ENCODE measurements around the gene PRKCA. TPM values are rescaled to one million over a fixed set of nuclear protein-coding genes. Genes with fewer than 3 reads are reported as not detected.
"Not testable (repeated sequence)": the region's sequence is repeated elsewhere in the genome, so short reads cannot be mapped to it uniquely, and the experiment has no call there.

Gene PRKCA
- total RNA-seq, 2 donors from 2014 or later = 104 to 119 TPM

DNA sequence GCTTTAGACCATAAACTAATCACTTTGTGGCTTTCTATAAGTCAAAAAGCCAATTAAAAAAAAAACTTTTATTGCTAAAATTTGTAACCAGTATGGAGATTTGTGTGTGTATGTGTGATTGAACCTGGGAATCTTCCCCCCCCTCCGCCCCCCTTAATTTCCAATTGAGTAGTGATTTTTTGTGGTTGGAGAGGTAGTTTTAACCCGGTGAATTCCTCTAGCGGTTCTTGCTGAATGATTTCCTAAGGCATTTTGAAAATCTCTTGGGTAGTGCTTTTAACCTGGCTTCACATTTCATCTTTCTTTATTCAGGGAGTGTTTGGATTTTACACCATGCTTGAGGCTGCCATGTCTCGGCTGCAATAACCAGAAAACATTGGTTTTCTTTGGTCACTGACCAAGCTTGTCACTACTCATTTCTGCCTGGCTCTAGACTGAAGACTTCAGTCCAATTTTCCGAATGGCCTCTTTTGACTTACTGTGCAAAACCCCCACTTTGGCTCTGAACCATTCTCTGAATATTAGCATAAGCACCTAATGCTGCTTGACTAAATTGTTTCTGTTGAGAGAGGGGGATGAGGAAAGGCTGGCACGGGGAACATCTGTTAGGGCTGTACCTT, 35.6 kb downstream of the PRKCA start:
- H3K36me3 Mint-ChIP-seq = peaks cover 11 to 39% of the 10 kb centered on the region in 2 donors
- peak overlapping the region in 1 of 2 donors; percentile 25 for H3K27ac Mint-ChIP-seq
- no peaks in the 10 kb centered on the region for H3K9me3 Mint-ChIP-seq
- DNase-seq (ENCODE audit: low spot score in 2 of 2) (no peak), ATAC-seq (peak in 1 of 2 donors; percentile 9)

DNA sequence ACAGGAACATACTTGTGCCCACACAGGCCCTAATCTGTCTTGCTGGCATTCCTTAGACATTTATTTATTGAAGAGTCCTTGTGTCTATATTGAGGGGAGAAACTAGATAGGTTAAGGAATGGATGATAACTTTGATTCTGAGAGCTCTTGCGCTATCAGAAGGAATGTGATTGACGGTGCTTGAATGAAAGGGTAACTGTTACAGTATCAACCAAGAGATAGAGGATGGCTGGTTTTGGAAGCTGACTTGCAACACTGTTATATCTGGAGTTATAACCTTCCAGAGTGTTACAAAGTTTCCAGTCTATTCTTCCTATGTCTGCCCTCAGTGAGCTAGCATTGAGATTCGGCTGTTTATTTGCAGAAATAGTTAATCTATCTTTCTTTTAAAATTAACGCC, 36.5 kb downstream of the PRKCA start:
- Mint-ChIP-seq H3K27ac (no peak overlapping the region), H3K9me3 (no peaks in the 10 kb centered on the region), H3K36me3 (peaks cover 11 to 47% of the 10 kb centered on the region in 2 donors)
- ATAC-seq (no peak), DNase-seq (ENCODE audit: low spot score in 2 of 2) (no peak)

- DNase-seq (ENCODE audit: low spot score in 2 of 2) (no peak), ATAC-seq (no peak)
- Mint-ChIP-seq H3K9me3 (no peaks in the 10 kb centered on the region), H3K27ac (peak overlapping the region in 1 of 2 donors; percentile 11), H3K36me3 (peaks cover 9 to 43% of the 10 kb centered on the region in 2 donors)
These were observed 37.1 kb downstream of the PRKCA start for GRCh38 chr17:66339561-66339960.

- ATAC-seq = no peak
- Mint-ChIP-seq H3K36me3 (peaks cover 4 to 32% of the 10 kb centered on the region in 2 donors), H3K27ac (peak overlapping the region in 1 of 2 donors; percentile 32), H3K9me3 (no peaks in the 10 kb centered on the region)
- DNase-seq (ENCODE audit: low spot score in 2 of 2) = no peak
These were observed 38.3 kb downstream of the PRKCA start for GRCh38 chr17:66340720-66341119.

DNA sequence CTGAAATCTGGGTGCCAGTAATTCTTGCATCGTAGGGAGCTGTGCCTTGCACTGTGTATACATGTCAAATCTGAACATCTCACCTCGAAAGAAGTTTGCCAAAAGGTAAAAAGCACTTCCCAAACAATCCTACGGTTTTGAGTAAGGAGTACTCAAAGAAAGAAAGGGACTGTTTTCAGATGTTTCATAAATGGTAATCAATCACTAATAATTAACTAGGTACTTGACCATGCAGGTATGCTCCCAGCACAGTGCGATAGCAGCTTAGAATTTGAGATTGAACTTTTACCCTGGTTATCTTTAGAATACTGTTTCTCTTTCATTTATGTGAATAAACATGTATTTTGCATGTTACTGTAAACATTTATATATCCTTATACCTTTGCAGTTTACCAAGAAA, 39.0 kb downstream of the PRKCA start:
- ATAC-seq (no peak), DNase-seq (ENCODE audit: low spot score in 2 of 2) (no peak)
- Mint-ChIP-seq H3K9me3 (no peaks in the 10 kb centered on the region), H3K36me3 (peaks cover 4 to 27% of the 10 kb centered on the region in 2 donors), H3K27ac (no peak overlapping the region)

DNA sequence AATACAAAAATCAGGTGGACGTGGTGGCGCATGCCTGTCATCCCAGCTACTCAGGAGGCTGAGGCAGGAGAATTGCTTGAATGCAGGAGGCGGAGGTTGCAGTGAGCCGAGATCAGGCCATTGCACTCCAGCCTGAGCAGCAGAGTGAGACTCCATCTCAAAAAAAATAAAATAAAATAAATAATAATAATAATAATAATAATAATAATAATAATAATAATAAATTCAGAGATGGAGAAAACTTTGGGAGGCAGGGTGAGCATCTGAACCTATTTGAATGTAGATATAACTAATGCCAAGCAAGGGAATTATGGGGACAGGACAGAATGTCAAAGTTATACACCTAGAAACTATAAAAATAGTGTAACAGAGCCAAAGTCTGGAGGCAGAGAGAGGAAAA, 39.9 kb downstream of the PRKCA start:
- H3K27ac Mint-ChIP-seq; ATAC-seq; DNase-seq (ENCODE audit: low spot score in 2 of 2); H3K9me3 Mint-ChIP-seq: not testable (repeated sequence)
- peaks cover 4 to 27% of the 10 kb centered on the region in 2 donors for H3K36me3 Mint-ChIP-seq

DNA sequence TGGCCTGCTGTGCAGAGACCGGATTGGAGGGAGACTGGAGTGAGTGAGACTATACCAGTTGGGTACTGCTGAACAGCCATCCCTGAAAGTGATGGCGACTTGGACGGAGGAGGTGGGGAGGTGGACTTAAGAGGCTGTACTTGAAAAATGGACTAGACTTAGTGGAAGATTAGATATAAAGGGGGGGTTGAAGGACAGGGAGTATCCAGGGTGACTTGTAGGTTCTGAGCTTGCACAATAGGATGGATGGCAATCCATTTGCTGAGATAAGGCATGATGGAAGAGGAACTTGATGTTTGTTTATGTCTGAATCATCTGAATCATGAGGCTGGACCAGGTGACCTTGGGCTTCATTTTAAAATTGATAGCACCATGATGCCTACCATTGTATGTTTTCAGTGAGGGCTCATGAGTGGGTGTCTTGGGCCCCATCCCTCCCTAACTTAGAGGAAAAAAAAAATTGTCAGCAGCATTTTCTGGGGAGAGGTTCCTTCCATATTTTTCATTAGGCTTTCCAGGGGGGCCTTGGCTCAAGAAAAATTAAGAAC, 41.2 kb downstream of the PRKCA start:
- Mint-ChIP-seq H3K36me3 (peaks cover 4 to 27% of the 10 kb centered on the region in 2 donors), H3K27ac (peak overlapping the region in 1 of 2 donors; percentile 10), H3K9me3 (no peaks in the 10 kb centered on the region)
- no peak for DNase-seq (ENCODE audit: low spot score in 2 of 2)
- no peak for ATAC-seq

GRCh38 chr17:66344473-66344872, 42.1 kb downstream of the PRKCA start:
- peaks cover 0 to 26% of the 10 kb centered on the region in 2 donors for H3K36me3 Mint-ChIP-seq
- no peaks in the 10 kb centered on the region for H3K9me3 Mint-ChIP-seq
- ATAC-seq = no peak
- no peak overlapping the region for H3K27ac Mint-ChIP-seq
- no peak for DNase-seq (ENCODE audit: low spot score in 2 of 2)

GRCh38 chr17:66345264-66345663, 42.9 kb downstream of the PRKCA start:
- ATAC-seq (no peak), DNase-seq (ENCODE audit: low spot score in 2 of 2) (no peak)
- Mint-ChIP-seq H3K9me3 (no peaks in the 10 kb centered on the region), H3K36me3 (peaks cover 0 to 24% of the 10 kb centered on the region in 2 donors), H3K27ac (no peak overlapping the region)

DNA sequence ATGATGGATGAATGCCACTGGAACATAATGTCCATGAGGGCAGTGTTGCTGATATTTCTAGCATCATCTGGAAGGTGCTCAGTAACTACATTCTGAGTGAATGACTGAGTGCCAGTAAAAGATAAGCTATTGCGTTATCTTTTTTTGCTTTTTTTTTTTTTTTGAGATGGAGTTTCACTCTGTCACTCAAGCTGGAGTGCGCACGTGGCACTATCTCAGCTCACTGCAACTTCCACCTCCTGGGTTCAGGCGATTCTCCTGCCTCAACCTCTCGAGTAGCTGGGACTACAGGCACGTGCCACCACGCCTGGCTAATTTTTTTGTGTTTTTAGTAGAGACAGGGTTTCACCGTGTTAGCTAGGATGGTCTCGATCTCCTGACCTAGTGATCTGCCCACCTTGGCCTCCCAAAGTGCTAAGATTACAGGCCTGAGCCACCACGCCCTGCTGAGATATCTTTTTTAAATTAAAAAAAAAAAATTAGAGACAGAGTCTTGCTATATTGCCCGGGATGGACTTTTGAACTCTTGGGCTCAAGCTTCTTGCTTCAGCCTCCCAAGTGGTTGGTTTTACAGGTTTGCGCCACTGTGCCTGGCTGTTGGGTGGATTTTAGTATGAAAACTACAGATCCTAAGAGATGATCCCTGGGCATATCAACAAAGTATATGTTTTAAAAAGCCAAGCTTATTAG, 43.7 kb downstream of the PRKCA start:
- H3K27ac Mint-ChIP-seq; H3K9me3 Mint-ChIP-seq; ATAC-seq; DNase-seq (ENCODE audit: low spot score in 2 of 2): not testable (repeated sequence)
- H3K36me3 Mint-ChIP-seq = peaks cover 0 to 25% of the 10 kb centered on the region in 2 donors

DNA sequence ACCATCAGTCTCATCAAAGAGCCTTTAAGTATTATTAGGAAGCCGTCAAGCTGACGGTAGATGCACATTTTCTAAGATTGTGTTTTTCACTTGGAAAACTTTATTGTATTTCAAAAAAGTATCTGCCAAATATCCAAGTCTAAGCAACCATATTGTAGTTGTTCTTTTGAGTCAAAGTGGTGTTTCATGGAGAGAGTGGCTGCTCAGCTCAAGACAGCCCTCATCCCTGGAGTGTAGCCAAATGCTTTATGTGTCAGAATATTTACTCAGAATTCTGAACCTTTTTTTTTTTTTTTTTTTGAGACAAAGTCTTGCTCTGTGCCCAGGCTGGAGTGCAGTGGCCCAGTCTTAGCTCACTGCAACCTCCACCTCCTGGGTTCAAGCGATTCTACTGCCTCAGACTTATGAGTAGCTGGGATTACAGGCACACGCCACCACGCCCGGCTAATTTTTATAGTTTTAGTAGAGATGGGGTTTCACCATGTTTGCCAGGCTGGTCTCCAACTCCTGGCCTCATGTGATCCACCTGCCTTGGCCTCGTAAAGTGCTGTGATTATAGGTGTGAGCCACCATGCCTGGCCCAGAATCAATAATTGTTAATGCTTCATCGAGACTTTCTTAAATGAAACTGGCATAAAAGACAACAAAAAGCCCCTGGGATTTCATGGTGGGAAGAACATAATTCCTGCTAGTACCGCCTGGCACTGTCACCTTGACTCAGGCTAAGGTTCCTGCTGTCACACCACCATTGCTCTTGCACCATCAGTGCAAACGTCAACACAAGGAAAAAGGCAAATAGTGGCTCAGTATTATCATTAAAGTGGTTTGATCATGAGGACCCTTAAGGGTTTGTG, 45.5 kb downstream of the PRKCA start:
- DNase-seq (ENCODE audit: low spot score in 2 of 2) (no peak), ATAC-seq (peak; percentile 47 to 73)
- Mint-ChIP-seq H3K36me3 (peaks cover 0 to 35% of the 10 kb centered on the region in 2 donors), H3K27ac (peak overlapping the region; percentile 5 to 44), H3K9me3 (no peaks in the 10 kb centered on the region)

GRCh38 chr17:66348584-66349165, 46.3 kb downstream of the PRKCA start:
- H3K36me3 Mint-ChIP-seq = peaks cover 0 to 28% of the 10 kb centered on the region in 2 donors
- H3K9me3 Mint-ChIP-seq = no peaks in the 10 kb centered on the region
- DNase-seq (ENCODE audit: low spot score in 2 of 2) (peak in 1 of 2 donors; percentile 35), ATAC-seq (peak; percentile 86)
- peak overlapping the region in 1 of 2 donors; percentile 5 for H3K27ac Mint-ChIP-seq

DNA sequence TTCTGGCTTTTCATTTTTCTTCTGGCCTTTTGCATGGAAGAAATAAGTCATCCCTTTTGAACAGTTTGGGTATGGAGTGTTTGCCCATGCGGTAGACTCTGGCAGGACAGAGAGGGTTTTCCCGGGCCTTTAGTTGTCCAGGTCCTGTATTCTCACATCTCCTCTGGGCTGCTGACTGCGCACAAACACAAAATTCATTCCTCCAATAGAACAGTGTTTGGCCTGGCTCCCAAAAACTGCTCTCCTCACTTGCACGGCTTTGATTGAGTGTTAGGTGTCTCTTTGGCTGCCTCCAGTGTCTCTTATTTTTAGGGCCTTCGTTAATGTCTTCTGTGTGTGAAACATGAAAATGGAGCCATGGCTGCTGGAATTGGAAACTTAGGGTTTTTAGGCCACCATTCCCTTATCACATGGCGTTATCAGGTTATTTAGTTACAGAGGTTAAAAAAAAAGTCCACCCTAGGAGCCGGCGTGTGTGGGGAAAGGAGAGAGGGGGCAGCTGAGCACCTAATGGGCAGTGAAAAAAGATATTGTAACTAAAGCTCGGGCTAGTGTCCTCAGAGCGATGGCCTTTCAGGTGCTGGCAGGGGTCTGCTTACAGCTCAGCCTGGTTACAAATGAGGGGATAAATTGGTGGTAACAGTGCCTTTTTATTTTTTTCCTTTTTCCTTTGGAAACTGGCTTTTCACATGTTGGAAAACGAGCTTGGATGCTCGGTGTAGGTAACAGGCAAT, 47.3 kb downstream of the PRKCA start:
- H3K27ac Mint-ChIP-seq = peak overlapping the region; percentile 5 to 85
- ATAC-seq = no peak
- H3K9me3 Mint-ChIP-seq = no peaks in the 10 kb centered on the region
- no peak for DNase-seq (ENCODE audit: low spot score in 2 of 2)
- peaks cover 0 to 31% of the 10 kb centered on the region in 2 donors for H3K36me3 Mint-ChIP-seq

- not testable (repeated sequence) for H3K9me3 Mint-ChIP-seq; ATAC-seq; H3K27ac Mint-ChIP-seq; DNase-seq (ENCODE audit: low spot score in 2 of 2)
- H3K36me3 Mint-ChIP-seq = peaks cover 0 to 39% of the 10 kb centered on the region in 2 donors
These were observed 48.2 kb downstream of the PRKCA start for GRCh38 chr17:66350576-66350975.

GRCh38 chr17:66351033-66351432, 48.6 kb downstream of the PRKCA start:
- no peak for ATAC-seq
- H3K9me3 Mint-ChIP-seq = no peaks in the 10 kb centered on the region

DNA sequence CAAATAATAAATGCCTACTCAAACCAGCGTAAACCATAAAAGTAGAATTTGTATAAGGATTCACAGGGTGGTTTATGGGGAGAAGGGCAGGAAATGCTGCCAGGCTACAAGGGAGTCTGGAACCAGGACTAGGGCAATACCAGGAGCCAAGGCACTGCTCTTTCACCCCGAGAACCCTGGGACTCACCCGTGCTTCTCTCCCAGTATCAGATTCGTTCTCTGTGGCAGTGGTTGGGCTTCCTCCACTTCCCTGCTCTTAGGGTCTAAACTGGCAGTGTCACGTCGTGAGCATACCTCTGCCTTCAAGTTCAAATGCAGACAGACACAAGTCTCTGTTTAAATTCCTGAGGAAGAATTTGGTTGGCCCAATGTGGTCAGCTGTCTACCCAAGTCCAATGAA, 49.3 kb downstream of the PRKCA start:
- no peaks in the 10 kb centered on the region for H3K9me3 Mint-ChIP-seq
- peaks cover 0 to 39% of the 10 kb centered on the region in 2 donors for H3K36me3 Mint-ChIP-seq
- peak overlapping the region in 1 of 2 donors; percentile 3 for H3K27ac Mint-ChIP-seq
- ATAC-seq (no peak), DNase-seq (ENCODE audit: low spot score in 2 of 2) (no peak)

More at GRCh38 chr17:66351033-66351432, 48.6 kb downstream of the PRKCA start:
- Mint-ChIP-seq H3K27ac (peak overlapping the region in 1 of 2 donors; percentile 3), H3K36me3 (peaks cover 0 to 39% of the 10 kb centered on the region in 2 donors)
- no peak for DNase-seq (ENCODE audit: low spot score in 2 of 2)
